Fibroblast of gingiva (primary cell): ENCODE results near the gene HSD17B13.
A peak's percentile ranks its signal among the peaks of the same experiment; 100 is the strongest.

Experiments used
- DNase-seq: peaks from one replicate; pipeline ENCODE4 v3.0.0-alpha.2; 2011; ENCODE audit warnings: low read depth

The HSD17B13 gene

GRCh38 chr4:87322754-87323153, at the start of gene HSD17B13:
HSD17B13 (minus strand) TSS chr4:87322882; CDS start chr4:87322841, 41 bp downstream.
- no peak for DNase-seq

- no peak for DNase-seq
These were observed 47.4 kb upstream of the HSD17B13 start for GRCh38 chr4:87370068-87370467.

GRCh38 chr4:87366521-87367162, 44.0 kb upstream of the HSD17B13 start:
- no peak for DNase-seq

- DNase-seq, result no peak
These were observed 42.7 kb upstream of the HSD17B13 start for GRCh38 chr4:87365348-87365747.

- DNase-seq, result no peak
These were observed 40.9 kb upstream of the HSD17B13 start for GRCh38 chr4:87363552-87363951.

- DNase-seq, result no peak
These were observed 37.8 kb upstream of the HSD17B13 start for GRCh38 chr4:87360338-87360935.

GRCh38 chr4:87359258-87359657, 36.6 kb upstream of the HSD17B13 start:
- no peak for DNase-seq

GRCh38 chr4:87356832-87357526, 34.3 kb upstream of the HSD17B13 start:
- no peak for DNase-seq

- peak; percentile 39 for DNase-seq
These were observed 31.8 kb upstream of the HSD17B13 start for GRCh38 chr4:87354168-87355102.

GRCh38 chr4:87353592-87353991, 30.9 kb upstream of the HSD17B13 start:
- DNase-seq, result peak; percentile 65

- no peak for DNase-seq
These were observed 22.5 kb upstream of the HSD17B13 start for GRCh38 chr4:87345139-87345538.

- no peak for DNase-seq
These were observed 20.2 kb upstream of the HSD17B13 start for GRCh38 chr4:87342872-87343271.

GRCh38 chr4:87341954-87342635, 19.4 kb upstream of the HSD17B13 start:
- peak; percentile 77 for DNase-seq

GRCh38 chr4:87339440-87339839, 16.8 kb upstream of the HSD17B13 start:
- DNase-seq, result peak; percentile 40

- no peak for DNase-seq
These were observed 14.7 kb upstream of the HSD17B13 start for GRCh38 chr4:87337361-87337760.

GRCh38 chr4:87333267-87333666, 10.6 kb upstream of the HSD17B13 start:
- no peak for DNase-seq

- no peak for DNase-seq
These were observed 8.1 kb upstream of the HSD17B13 start for GRCh38 chr4:87330761-87331160.

GRCh38 chr4:87327136-87327535, 4.5 kb upstream of the HSD17B13 start:
- DNase-seq, result no peak

GRCh38 chr4:87326460-87326859, 3.8 kb upstream of the HSD17B13 start:
- DNase-seq, result no peak

- DNase-seq, result peak; percentile 6
These were observed 794 bp downstream of the HSD17B13 start for GRCh38 chr4:87321888-87322287.

- no peak for DNase-seq
These were observed 5.2 kb downstream of the HSD17B13 start for GRCh38 chr4:87317527-87317926.

- DNase-seq, result no peak
These were observed 5.7 kb downstream of the HSD17B13 start for GRCh38 chr4:87316961-87317360.
